Thyroid gland (tissue), 4 donors: ENCODE data around the gene TRAF6. TPM values are rescaled to one million over a fixed set of nuclear protein-coding genes. Genes with fewer than 3 reads are reported as not detected.

Source experiments
- DNase-seq, 2 donors: peaks; one replicate each; pipeline ENCODE4 v3.0.0-alpha.2; 2019
- H3K27ac ChIP-seq, 3 donors: fragments of 200-600 bp; sonication (generic); 1 replicate in 2 of 3; 2 replicates in 1 of 3; pipeline ENCODE4 v1.5.1; 2016 to 2019; ENCODE audit warnings: mild to moderate bottlenecking in 1 of 3, moderate library complexity in 1 of 3
- H3K27me3 ChIP-seq: fragments of 200-600 bp; sonication (generic); one replicate; pipeline ENCODE4 v1.5.1; 2019
- H3K36me3 ChIP-seq, 2 donors: fragments of 200-600 bp; sonication (generic); one replicate each; pipeline ENCODE4 v1.5.1; 2016 to 2019
- H3K4me1 ChIP-seq, 2 donors: fragments of 200-600 bp; sonication (generic); one replicate each; pipeline ENCODE4 v1.5.1; 2017 to 2019
- H3K4me3 ChIP-seq, 3 donors: fragments of 200-600 bp; sonication (generic); replicated peaks in 1 of 3; 1 replicate in 2 of 3; 2 replicates in 1 of 3; pipeline ENCODE4 v1.5.1; 2016; ENCODE audit warnings: mild to moderate bottlenecking in 1 of 3
- H3K9me3 ChIP-seq: fragments of 200-600 bp; sonication (generic); one replicate; pipeline ENCODE4 v1.5.1; 2017
- POLR2A ChIP-seq, 2 donors: fragments of 450-650 bp; IDR thresholded peaks; one replicate each; pipeline ENCODE4 v1.6.1; 2017; ENCODE audit warnings: antibody characterized with exemption in 2 of 2, mild to moderate bottlenecking in 2 of 2, moderate library complexity in 1 of 2
- WGBS, 2 donors: methylation state at CpG; one replicate each; pipeline ENCODE4 v1.1.5; 2017; 5-methylcytosine and 5-hydroxymethylcytosine counted together
- intact Hi-C: fragments of 100-400 bp; cut with DNase I; formaldehyde crosslinking; loops from one replicate; pipeline ENCODE4 v1.15.1; 2023
- total RNA-seq, 4 donors: library from RNA; depleted of rRNA; stranded (reverse); fragments of >200 nt; gene quantifications; one replicate each; pipeline ENCODE4 v1.2.3, GENCODE V29; 2016
- TF ChIP-seq, protein P1 (sequence below), 6 experiments: fragments of 200-600 bp in 3 of 6; fragments of 450-650 bp in 3 of 6; sonication (generic) in 3 of 6; IDR thresholded peaks; one replicate each; pipeline ENCODE4 v1.5.1; 2016 to 2019; ENCODE audit warnings: antibody characterized with exemption in 6 of 6, mild to moderate bottlenecking in 2 of 6, inconsistent platforms in 1 of 6, moderate library complexity in 1 of 6

The TRAF6 gene
- total RNA-seq, 4 donors from 2014 or later = 16.0 to 30.5 (median 20.9) TPM

DNA sequence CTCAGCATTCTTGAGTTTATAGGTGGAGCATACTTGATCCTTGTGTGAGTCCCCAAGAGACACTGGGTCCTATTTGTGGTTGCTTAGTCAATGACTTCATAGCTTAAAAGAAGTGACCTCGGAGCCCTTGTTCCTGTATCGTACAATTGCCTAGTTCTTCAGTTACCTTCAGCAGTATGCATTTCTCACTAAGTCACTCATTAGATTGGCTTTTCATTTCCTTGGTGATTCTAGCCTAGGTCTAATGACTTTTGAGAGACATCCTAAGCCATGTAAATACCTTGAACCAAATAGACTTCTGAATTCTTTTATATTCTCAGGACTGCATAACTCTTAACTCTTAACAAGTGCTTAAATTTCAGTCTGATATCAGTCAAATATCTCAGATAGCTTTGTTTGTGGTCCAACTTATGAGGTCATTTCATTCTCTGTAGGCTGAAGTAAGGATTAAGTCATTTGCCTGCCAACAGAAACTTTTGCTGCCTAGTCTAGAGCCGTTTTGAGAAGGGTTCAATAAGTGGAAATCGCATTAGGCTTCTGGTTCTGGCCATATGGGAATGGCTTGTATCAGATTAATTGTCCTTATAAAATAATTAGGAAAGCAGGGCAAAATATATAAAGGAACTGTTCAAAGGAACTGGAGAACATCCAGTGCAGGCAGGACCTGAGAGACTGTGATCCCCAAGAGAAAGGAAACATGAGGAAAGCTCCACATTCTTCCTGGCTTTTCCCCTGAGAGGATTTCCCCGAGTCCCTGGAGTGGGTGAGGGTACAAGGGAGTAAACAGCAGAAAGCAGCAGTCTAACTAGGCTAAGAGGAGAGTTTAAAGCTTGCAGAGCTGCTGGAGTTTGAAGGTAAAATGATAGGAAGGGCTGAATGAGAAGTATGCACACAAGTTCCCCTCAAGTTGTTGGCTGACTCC is 39.9 kb downstream of the TRAF6 start:
- no peaks in the 10 kb centered on the region for H3K36me3 ChIP-seq
- intact Hi-C loops = loop anchor here (10.0 kb wide), 1 partner anchor 165 kb away; no protein-coding TSS in a partner anchor
- TF ChIP-seq, protein P1, sequence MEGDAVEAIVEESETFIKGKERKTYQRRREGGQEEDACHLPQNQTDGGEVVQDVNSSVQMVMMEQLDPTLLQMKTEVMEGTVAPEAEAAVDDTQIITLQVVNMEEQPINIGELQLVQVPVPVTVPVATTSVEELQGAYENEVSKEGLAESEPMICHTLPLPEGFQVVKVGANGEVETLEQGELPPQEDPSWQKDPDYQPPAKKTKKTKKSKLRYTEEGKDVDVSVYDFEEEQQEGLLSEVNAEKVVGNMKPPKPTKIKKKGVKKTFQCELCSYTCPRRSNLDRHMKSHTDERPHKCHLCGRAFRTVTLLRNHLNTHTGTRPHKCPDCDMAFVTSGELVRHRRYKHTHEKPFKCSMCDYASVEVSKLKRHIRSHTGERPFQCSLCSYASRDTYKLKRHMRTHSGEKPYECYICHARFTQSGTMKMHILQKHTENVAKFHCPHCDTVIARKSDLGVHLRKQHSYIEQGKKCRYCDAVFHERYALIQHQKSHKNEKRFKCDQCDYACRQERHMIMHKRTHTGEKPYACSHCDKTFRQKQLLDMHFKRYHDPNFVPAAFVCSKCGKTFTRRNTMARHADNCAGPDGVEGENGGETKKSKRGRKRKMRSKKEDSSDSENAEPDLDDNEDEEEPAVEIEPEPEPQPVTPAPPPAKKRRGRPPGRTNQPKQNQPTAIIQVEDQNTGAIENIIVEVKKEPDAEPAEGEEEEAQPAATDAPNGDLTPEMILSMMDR (IDR thresholded peaks at IDR 0.05) = no peak
- no peak for TF ChIP-seq POLR2A (IDR thresholded peaks at IDR 0.05)
- peaks cover 0 to 5% of the 10 kb centered on the region in 2 donors for H3K4me1 ChIP-seq
- H3K27me3 ChIP-seq = no peaks in the 10 kb centered on the region
- H3K27ac ChIP-seq = no peak overlapping the region
- no peak overlapping the region for H3K4me3 ChIP-seq
- 52 to 54% methylated on average over 5 of the region's 5 CpGs for WGBS, 2 donors
- no peak for DNase-seq
- H3K9me3 ChIP-seq = no peaks in the 10 kb centered on the region

- intact Hi-C loops = no loop called here
- DNase-seq = no peak
- Histone ChIP-seq H3K36me3 (no peaks in the 10 kb centered on the region), H3K4me1 (peaks cover 0 to 5% of the 10 kb centered on the region in 2 donors), H3K4me3 (no peak overlapping the region), H3K27ac (no peak overlapping the region), H3K27me3 (no peaks in the 10 kb centered on the region), H3K9me3 (no peaks in the 10 kb centered on the region)
- no peak for TF ChIP-seq POLR2A (IDR thresholded peaks at IDR 0.05)
- TF ChIP-seq, protein P1 (IDR thresholded peaks at IDR 0.05) = no peak
- 51 to 64% methylated on average over 2 of the region's 2 CpGs for WGBS, 2 donors
These were observed 41.0 kb downstream of the TRAF6 start for GRCh38 chr11:36469063-36469462.

- TF ChIP-seq, protein P1 (IDR thresholded peaks at IDR 0.05) = no peak
- TF ChIP-seq POLR2A (IDR thresholded peaks at IDR 0.05) = no peak
- no peak for DNase-seq
- 73 to 83% methylated on average over 1 of the region's 1 CpG for WGBS, 2 donors
- Histone ChIP-seq H3K27me3 (no peaks in the 10 kb centered on the region), H3K9me3 (no peaks in the 10 kb centered on the region), H3K4me1 (peaks cover 0 to 5% of the 10 kb centered on the region in 2 donors), H3K36me3 (no peaks in the 10 kb centered on the region), H3K27ac (no peak overlapping the region), H3K4me3 (no peak overlapping the region)
- intact Hi-C loops = no loop called here
These were observed 42.2 kb downstream of the TRAF6 start for GRCh38 chr11:36467916-36468315.

- WGBS, 2 donors = 93 to 96% methylated on average over 3 of the region's 3 CpGs
- H3K9me3 ChIP-seq = no peaks in the 10 kb centered on the region
- no peak overlapping the region for H3K4me3 ChIP-seq
- no peak for DNase-seq
- TF ChIP-seq POLR2A (IDR thresholded peaks at IDR 0.05) = no peak
- TF ChIP-seq, protein P1 (IDR thresholded peaks at IDR 0.05) = no peak
- no peaks in the 10 kb centered on the region for H3K27me3 ChIP-seq
- intact Hi-C loops = no loop called here
- H3K27ac ChIP-seq = no peak overlapping the region
- no peaks in the 10 kb centered on the region for H3K36me3 ChIP-seq
- peaks cover 0 to 5% of the 10 kb centered on the region in 2 donors for H3K4me1 ChIP-seq
These were observed 43.1 kb downstream of the TRAF6 start for GRCh38 chr11:36467012-36467411.
